ENCODE results near the gene ZBTB49.
"Not testable (repeated sequence)": the region's sequence is repeated elsewhere in the genome, so short reads cannot be mapped to it uniquely, and the experiment has no call there.

ZBTB49 gene

GRCh38 chr4:4325321-4325720, 35.3 kb downstream of the ZBTB49 start:
- DNase-seq (ENCODE audit: low read depth), result no peak

GRCh38 chr4:4326166-4326565, 36.1 kb downstream of the ZBTB49 start:
- DNase-seq (ENCODE audit: low read depth), result no peak

DNA sequence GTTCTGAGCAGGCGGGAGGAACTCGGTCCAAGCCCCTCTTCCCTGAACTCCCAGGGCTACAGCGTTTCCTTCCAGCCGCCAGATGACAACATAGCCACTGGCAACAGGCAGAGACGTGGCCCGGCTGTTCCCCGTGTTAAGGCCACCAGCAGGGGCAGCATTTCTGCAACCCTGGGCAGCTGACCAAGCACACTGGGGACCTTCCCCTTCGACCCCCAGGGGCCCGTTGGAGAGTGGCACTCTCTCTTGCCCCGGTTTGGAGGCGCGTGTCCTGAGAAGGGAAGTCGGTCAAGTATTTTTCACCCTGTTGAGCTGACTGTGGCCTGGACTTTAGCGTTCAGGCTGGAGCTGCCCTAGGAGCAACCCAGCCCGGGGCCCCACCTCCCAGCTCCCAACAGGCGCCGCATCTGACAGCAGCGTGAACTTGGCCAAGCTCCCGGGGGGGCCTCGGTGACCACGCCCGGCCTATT, 37.6 kb downstream of the ZBTB49 start:
- DNase-seq (ENCODE audit: low read depth), result peak; percentile 20

DNA sequence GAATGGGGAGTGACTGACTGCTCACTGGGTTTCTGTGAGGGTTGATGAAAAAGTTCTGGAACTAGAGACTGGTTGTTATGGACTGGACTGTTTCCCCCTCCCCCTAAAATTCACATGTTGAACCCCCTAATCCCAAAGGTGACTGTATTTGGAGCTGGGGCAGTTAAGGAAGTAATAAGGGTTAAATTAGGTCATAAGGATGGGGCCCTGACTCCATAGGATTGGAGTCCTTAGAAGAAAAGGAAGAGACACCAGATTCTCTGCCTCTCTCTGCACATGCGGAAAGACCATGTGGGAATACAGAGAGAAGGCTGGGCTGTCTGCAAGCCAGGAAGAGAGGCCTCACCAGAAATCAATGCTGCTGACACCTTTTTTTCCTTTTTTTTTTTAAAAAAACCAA, 38.2 kb downstream of the ZBTB49 start:
- no peak for DNase-seq (ENCODE audit: low read depth)

GRCh38 chr4:4328840-4329239, 38.8 kb downstream of the ZBTB49 start:
- no peak for DNase-seq (ENCODE audit: low read depth)

DNA sequence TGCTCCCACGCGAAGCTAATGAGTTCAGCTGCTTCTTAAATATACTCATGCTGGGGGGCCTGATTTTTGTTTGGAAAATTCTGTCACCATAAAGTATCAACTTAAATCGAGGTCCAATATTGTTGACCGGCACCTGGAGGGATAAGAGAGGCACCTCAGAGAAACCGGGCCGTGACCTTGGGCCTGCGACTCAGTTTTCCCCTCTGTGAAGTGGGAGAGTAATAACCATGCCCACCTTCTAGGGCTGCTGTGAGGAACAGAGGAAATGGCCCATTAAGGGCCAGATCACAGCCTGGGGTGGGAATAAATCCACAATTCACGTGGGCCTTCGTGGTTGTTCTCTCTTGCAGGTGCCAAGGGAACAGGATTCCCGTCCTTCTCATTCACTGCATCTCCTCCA, 39.4 kb downstream of the ZBTB49 start:
- no peak for DNase-seq (ENCODE audit: low read depth)

DNA sequence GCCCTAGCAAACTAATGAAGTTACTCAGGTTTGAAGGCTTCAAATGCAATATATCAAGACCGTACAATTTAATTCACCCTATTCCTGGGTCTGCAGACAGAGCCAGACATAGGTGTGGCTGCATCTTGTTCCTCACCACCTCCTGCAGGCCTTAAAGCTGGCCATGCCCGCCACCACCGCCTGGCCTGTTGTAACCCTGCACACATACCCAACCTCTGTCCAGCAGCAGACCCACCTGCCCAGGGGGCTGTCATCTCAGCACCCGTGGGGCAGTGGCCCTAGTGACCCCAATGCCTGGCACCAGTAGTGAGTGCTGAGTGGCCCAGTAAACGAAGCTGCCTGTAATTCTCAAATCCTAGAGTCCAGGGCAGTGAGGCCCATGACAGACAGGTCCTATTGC, 40.7 kb downstream of the ZBTB49 start:
- no peak for DNase-seq (ENCODE audit: low read depth)

GRCh38 chr4:4332529-4332928, 42.5 kb downstream of the ZBTB49 start:
- no peak for DNase-seq (ENCODE audit: low read depth)

- DNase-seq (ENCODE audit: low read depth), result peak; percentile 68
Observed at GRCh38 chr4:4333265-4333706, 43.2 kb downstream of the ZBTB49 start.

DNA sequence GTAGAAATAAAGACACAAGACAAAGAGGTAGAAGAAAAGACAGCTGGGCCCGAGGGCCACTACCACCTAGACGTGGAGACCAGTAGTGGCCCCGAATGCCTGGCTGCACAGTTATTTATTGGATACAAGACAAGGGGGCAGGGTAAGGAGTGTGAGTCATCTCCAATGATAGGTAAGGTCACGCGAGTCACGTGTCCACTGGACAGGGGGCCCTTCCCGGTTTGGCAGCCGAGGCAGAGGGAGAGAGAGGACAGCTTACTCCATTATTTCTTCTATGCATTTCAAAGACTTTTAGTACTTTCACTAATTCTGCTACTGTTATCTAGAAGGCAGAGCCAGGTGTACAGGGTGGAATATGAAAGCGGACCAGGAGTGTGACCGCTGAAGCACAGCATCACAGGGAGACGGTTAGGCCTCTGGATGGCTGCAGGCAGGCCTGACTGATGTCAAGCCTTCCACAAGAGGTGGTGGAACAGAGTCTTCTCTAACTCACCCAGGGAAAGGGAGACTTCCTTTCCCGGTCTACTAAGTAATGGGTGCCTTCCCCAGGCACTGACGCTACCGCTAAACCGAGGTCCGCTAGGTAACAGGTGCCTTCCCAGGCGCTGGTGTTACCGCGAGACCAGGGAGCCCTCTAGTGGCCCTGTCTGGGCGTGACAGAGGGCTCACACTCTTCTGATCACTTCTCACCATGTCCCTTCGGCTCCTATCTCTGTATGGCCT, 44.9 kb downstream of the ZBTB49 start:
- peak; percentile 65 for DNase-seq (ENCODE audit: low read depth)

DNA sequence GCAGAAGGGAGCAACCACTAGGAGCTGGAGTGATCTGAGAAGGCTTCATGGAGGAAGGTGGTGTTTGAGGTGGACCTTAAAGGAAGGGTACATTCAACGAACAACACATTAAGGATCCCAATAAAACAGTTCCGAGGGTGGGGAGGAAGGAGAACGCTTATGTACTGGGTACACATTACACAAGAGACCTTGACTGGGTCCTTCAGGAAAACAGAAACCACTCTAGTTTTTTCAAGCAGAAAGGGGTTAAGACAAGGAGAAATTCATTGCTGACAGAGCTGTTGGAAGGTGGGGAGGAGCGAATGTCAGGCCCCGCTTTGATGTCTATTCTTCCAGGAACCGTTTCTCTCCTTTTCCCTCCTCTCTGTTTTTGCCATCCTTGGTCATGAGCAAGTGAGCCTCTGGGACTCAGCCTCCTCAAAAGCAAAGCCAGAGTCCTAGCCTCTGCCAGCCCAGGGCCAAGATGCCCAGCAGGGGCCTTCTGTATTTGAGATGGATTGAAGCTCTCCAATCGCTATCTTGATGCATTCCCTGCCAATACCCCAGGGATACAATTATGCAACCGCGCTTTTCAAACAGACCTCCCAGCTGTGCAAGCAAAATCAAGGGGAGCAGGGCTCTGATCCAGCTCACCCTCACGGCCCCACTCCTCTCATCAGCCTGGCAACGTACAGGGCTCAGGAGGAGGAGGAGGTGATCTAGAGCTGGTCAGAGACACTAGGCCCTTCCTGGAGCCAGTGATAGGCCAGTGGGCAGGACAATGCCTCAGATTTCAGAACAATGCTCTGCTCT, 48.4 kb downstream of the ZBTB49 start:
- DNase-seq (ENCODE audit: low read depth), result no peak

DNA sequence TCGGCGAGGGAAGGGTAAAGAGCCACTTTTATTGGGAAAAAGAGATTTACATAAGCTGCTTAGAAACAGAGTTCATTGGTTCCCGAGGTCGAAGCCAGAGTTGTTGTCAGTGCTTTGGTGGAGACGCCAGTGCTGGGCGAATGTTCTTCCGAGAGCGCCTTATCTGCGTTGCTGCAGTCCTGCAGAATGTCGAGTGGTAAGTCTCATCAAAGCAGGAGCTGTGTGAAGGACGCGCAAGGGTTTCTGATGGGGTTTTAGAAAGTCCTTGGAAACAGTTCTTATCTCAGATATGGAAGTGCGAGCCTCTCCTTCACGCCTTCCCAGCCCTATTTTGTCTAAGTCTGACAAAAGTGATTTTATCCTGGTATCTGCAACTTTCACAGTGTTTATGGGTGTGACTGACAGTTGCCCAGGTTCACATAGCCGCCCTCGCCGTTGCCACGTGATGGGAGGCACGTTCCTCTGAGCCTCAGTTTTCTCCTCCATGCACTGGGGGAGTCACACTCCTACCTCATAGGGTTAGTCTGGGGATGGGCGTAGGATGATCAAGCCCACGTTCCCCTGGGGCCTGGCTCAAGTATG, 49.5 kb downstream of the ZBTB49 start:
- DNase-seq (ENCODE audit: low read depth), result no peak

DNA sequence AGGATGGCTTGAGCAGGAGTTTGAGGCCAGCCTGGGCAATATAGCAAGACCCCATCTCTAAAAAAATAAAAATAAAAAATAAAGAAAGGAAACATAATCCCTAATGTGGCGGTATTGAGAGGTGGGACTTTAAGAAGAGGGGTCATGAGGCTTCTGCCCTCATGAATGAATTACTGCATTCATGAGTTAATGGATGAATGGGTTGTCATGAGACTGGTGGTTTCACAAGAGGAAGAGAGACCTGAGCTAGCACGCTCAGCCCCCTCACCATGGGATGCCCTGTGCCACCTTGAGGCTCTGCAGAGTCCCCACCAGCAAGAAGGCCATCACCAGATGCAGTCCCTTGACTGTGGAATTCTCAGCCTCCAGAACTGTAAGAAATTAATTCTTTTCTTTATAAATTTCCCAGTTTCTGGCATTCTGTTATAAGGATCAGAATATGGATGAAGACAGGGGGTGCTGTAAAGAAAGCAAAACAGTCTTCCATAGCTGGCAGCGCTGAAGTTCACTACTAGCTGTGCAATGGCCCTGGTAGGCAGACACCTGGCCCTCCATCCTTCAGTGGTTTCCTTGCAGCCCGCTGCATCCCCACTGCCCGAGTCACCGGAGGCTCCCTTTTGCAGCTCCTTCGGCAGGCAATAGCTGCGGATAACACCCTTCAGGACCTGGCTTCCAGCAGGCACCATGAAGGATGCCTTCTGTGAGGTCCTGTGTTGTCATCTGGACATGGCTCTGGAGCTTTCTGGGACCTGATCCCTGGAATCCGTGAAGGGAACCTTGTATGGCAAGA, 52.0 kb downstream of the ZBTB49 start:
- DNase-seq (ENCODE audit: low read depth), result no peak

GRCh38 chr4:4343038-4343437, 53.0 kb downstream of the ZBTB49 start:
- DNase-seq (ENCODE audit: low read depth), result no peak

DNA sequence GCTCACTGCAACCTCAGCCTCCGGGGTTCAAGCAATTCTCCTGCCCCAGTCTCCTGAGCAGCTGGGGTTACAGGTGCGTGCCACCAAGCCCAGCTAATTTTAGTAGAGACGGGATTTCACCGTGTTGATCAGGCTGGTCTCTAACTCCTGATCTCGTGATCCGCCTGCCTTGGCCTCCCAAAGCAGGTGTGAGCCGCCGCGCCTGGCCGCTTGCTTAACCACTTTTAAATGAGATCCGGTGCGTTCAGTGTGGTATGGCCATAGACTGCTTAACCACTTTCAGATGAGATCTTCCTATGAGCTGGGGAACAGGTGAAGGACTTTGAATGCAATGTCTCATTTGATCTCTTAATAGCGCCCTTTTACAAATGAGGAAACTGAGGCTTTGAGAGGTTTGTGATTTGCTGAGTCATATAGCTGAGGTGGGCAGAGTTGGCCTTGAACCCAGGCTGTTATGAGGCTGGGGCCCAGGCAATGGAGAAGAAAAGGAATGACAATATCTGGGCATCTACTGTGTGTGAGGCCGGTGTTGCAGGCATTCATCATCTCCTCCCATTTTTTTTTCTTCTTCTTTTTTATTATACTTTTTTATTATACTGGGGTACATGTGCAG, 55.0 kb downstream of the ZBTB49 start:
- no peak for DNase-seq (ENCODE audit: low read depth)

DNA sequence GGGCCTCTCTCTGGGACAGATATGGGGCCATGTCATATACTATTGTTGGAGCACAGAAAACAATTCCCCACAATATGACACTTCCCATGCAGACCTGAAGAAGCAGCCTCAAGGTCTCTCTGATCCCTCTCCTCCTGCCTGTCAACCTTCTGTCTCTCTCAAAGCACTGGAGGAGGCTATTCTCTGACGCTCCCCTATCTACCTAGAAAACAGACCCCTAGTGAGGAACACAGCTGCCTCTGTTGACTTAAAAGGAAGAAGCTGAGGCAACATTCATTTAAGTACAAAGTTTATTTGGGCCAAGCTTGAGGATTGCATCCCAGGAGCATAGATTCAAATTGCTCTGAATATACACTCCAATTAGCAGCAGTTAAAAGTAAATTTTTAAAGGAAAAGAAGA, 57.5 kb downstream of the ZBTB49 start:
- no peak for DNase-seq (ENCODE audit: low read depth)

DNA sequence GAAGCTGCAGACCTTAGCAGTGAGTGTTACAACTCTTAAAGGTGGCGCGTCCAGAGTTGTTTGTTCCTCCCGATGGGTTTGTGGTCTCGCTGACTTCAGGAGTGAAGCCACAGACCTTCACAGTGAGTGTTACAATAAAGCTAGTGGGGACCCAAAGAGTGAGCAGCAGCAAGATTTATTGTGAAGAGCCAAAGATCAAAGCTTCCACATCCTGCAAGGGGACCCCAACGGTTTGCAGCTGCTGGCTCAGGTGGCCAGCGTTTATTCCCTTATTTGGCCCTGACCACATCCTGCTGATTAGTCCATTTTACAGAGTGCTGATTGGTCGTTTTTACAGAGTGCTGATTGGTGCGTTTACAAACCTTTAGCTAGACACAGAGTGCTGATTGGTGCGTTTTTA, 58.5 kb downstream of the ZBTB49 start:
- DNase-seq (ENCODE audit: low read depth), result not testable (repeated sequence)

DNA sequence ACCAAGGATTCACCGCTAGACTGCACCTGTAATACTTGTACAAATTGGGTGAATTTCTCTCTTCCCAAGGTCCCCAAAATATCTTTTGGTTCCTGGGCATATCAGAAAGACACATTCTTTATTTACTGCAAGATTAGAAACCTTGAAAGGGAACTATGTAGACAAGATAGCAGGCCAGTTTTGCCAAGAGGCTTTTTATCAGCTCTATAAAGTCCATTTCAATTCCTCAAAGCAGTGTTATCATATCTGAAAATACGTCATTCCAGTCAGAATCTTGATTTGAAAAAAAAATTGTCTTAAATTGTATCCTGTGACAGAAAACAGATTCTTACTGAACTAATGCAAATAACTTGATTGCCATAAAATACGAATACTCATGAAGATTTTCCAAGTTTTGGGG, 59.8 kb downstream of the ZBTB49 start:
- DNase-seq (ENCODE audit: low read depth), result no peak

GRCh38 chr4:4350909-4351308, 60.9 kb downstream of the ZBTB49 start:
- no peak for DNase-seq (ENCODE audit: low read depth)

- no peak for DNase-seq (ENCODE audit: low read depth)
Observed at GRCh38 chr4:4355302-4355701, 65.3 kb downstream of the ZBTB49 start.

- no peak for DNase-seq (ENCODE audit: low read depth)
Observed at GRCh38 chr4:4356106-4357041, 66.3 kb downstream of the ZBTB49 start.
